Heart left ventricle (tissue), 13 donors: ENCODE measurements around the gene NCOA3.

Experiments
- CTCF ChIP-seq, 12 donors: fragments of 200-600 bp; sonication (generic) in 4 of 12; IDR thresholded peaks; one replicate each; pipeline versions ENCODE4 v1.5.0 to v1.8.0; 2018 to 2022; ENCODE audit warnings: antibody characterized with exemption in 12 of 12, mild to moderate bottlenecking in 5 of 12
- POLR2A ChIP-seq, 2 donors: fragments of 450-650 bp; IDR thresholded peaks; one replicate each; pipeline ENCODE4 v1.6.1; 2017; ENCODE audit warnings: antibody characterized with exemption in 2 of 2, mild to moderate bottlenecking in 2 of 2, moderate library complexity in 2 of 2
- donor health status: ischemic (EF 13 %, LVEDD 7.1; RV severe dilation, severe dysfunction).
- donor health status: DM: no; HTN: yes; CAD: no.
- donor health status: DM: no; HTN: no; CAD: no.
- donor health status: ischemic (EF 25% LVEDD 6.9; RV normal size, moderate dysfunction).
- donor health status: ischemic (EF 25% LVEDD 5.7; RV mildly dilated, moderate dysfunction).
- donor health status: ischemic (EF 35%, LVEDD 5.7; RV mildly dilated, moderate dysfunction).
- donor health status: nonischemic (EF 11% LVEDD 7.7; RV severe dilation, severe dysfunction).
- donor health status: DM: yes; HTN: yes; CAD: no.
- donor health status: PGD.
- donor health status: ischemic (EF 29% LVEDD 5.4; RV normal size, mild dysfunction).
- donor health status: nonischemic (EF 23%, LVEDD 6.1; RV moderate dilation, normal function).

GRCh38 chr20:47653869-47654268, 152.2 kb downstream of the NCOA3 start:
- TF ChIP-seq CTCF (IDR thresholded peaks at IDR 0.05) (no peak), POLR2A (IDR thresholded peaks at IDR 0.05) (no peak)
